Occipital lobe (tissue), 2 donors: Measurements from ENCODE around the gene CRACR2A. TPM values are rescaled to one million over a fixed set of nuclear protein-coding genes. Genes with fewer than 3 reads are reported as not detected.

ENCODE experiments used
- DNase-seq: peaks from one replicate; lab custom pipeline; 2025; lab: John Stamatoyannopoulos, UW
- total RNA-seq: library from RNA; depleted of rRNA; stranded (reverse); fragments of >200 nt; gene quantifications from one replicate; pipeline ENCODE4 v1.2.3, GENCODE V29; 2014

Gene CRACR2A
- 1.1 TPM for total RNA-seq

- no peak for DNase-seq
Measured at GRCh38 chr12:3752741-3753486, at the start of gene CRACR2A. TSS of gene CRACR2A (minus strand) at chr12:3753109. CDS start at chr12:3696999, 56,110 bp downstream.

- no peak for DNase-seq
Measured at GRCh38 chr12:3797531-3798048, 44.7 kb upstream of the CRACR2A start.

- no peak for DNase-seq
Measured at GRCh38 chr12:3795492-3796133, 42.7 kb upstream of the CRACR2A start.

GRCh38 chr12:3795066-3795465 lies 42.2 kb upstream of the CRACR2A start:
- DNase-seq = no peak

GRCh38 chr12:3792623-3793288 lies 39.8 kb upstream of the CRACR2A start:
- no peak for DNase-seq

GRCh38 chr12:3791256-3791874 lies 38.5 kb upstream of the CRACR2A start:
- DNase-seq = no peak

GRCh38 chr12:3790642-3791041 lies 37.7 kb upstream of the CRACR2A start:
- no peak for DNase-seq

GRCh38 chr12:3789838-3790237 lies 36.9 kb upstream of the CRACR2A start:
- no peak for DNase-seq

- DNase-seq = no peak
Measured at GRCh38 chr12:3777206-3777809, 24.4 kb upstream of the CRACR2A start.

- no peak for DNase-seq
Measured at GRCh38 chr12:3775385-3776035, 22.6 kb upstream of the CRACR2A start.

GRCh38 chr12:3772380-3772779 lies 19.5 kb upstream of the CRACR2A start:
- no peak for DNase-seq

- DNase-seq = no peak
Measured at GRCh38 chr12:3771853-3772252, 18.9 kb upstream of the CRACR2A start.

- no peak for DNase-seq
Measured at GRCh38 chr12:3770891-3771290, 18.0 kb upstream of the CRACR2A start.

GRCh38 chr12:3768911-3769447 lies 16.1 kb upstream of the CRACR2A start:
- no peak for DNase-seq

GRCh38 chr12:3761116-3761735 lies 8.3 kb upstream of the CRACR2A start:
- DNase-seq = no peak

GRCh38 chr12:3759878-3760277 lies 7.0 kb upstream of the CRACR2A start:
- no peak for DNase-seq

GRCh38 chr12:3757261-3757660 lies 4.4 kb upstream of the CRACR2A start:
- no peak for DNase-seq

- no peak for DNase-seq
Measured at GRCh38 chr12:3755898-3756297, 3.0 kb upstream of the CRACR2A start.

- no peak for DNase-seq
Measured at GRCh38 chr12:3753544-3754284, 805 bp upstream of the CRACR2A start.
